GM10248 (cell line): Measurements from ENCODE around the gene SPON1.

ENCODE experiments used
- CTCF ChIA-PET: fragments of 300-600 bp; sonication (Branson Sonifier 250); formaldehyde crosslinking; extraction: SDS; loops from one replicate; lab custom pipeline; 2021; ENCODE audit warnings: antibody characterized with exemption; lab: Yijun Ruan, JAX
- POLR2A ChIA-PET: fragments of 350-650 bp; sonication (Branson Sonifier 250); formaldehyde crosslinking; extraction: SDS; loops from one replicate; lab custom pipeline; 2020; ENCODE audit warnings: antibody characterized with exemption; lab: Yijun Ruan, JAX
- DNase-seq: peaks from one replicate; pipeline ENCODE4 v3.0.0; 2012; ENCODE audit errors: extremely low spot score
- TF ChIP-seq, protein P1 (sequence below): IDR thresholded peaks from 2 replicates; pipeline ENCODE4 v1.5.1; 2012; ENCODE audit warnings: mild to moderate bottlenecking, low read depth; ENCODE audit errors: extremely low read depth, missing control alignments, control extremely low read depth

The SPON1 gene

GRCh38 chr11:14261066-14261465 is 298.5 kb downstream of the SPON1 start:
- ChIA-PET CTCF (interaction anchor here (1.1 to 1.2 kb wide), 2 partner anchors 11 to 47 kb away, joined by 4 to 5 read pairs; no protein-coding TSS in a partner anchor), POLR2A (no interaction called here)
- no peak for DNase-seq
- TF ChIP-seq, protein P1, sequence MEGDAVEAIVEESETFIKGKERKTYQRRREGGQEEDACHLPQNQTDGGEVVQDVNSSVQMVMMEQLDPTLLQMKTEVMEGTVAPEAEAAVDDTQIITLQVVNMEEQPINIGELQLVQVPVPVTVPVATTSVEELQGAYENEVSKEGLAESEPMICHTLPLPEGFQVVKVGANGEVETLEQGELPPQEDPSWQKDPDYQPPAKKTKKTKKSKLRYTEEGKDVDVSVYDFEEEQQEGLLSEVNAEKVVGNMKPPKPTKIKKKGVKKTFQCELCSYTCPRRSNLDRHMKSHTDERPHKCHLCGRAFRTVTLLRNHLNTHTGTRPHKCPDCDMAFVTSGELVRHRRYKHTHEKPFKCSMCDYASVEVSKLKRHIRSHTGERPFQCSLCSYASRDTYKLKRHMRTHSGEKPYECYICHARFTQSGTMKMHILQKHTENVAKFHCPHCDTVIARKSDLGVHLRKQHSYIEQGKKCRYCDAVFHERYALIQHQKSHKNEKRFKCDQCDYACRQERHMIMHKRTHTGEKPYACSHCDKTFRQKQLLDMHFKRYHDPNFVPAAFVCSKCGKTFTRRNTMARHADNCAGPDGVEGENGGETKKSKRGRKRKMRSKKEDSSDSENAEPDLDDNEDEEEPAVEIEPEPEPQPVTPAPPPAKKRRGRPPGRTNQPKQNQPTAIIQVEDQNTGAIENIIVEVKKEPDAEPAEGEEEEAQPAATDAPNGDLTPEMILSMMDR, result no peak

- ChIA-PET CTCF (interaction anchor here (1.0 kb wide), 1 partner anchor 11 kb away, joined by 3 read pairs; no protein-coding TSS in a partner anchor), POLR2A (no interaction called here)
- TF ChIP-seq, protein P1, result no peak
- DNase-seq, result no peak
These were observed 299.8 kb downstream of the SPON1 start for GRCh38 chr11:14262271-14262846.

GRCh38 chr11:14264966-14265365 is 302.4 kb downstream of the SPON1 start:
- ChIA-PET POLR2A (no interaction called here), CTCF (no interaction called here)
- TF ChIP-seq, protein P1, result no peak
- DNase-seq, result no peak

GRCh38 chr11:14266622-14267021 is 304.1 kb downstream of the SPON1 start:
- no peak for DNase-seq
- ChIA-PET POLR2A (no interaction called here), CTCF (interaction anchor here (1.4 kb wide), 1 partner anchor 17 kb away, joined by 4 read pairs; no protein-coding TSS in a partner anchor)
- TF ChIP-seq, protein P1, result no peak

GRCh38 chr11:14267861-14268635 is 305.5 kb downstream of the SPON1 start:
- ChIA-PET CTCF (no interaction called here), POLR2A (no interaction called here)
- TF ChIP-seq, protein P1, result no peak
- DNase-seq, result no peak

GRCh38 chr11:14269692-14270573 is 307.4 kb downstream of the SPON1 start:
- no peak for DNase-seq
- TF ChIP-seq, protein P1, result no peak
- POLR2A ChIA-PET, result no interaction called here
- CTCF ChIA-PET, result interaction anchor here (0.6 kb wide), 1 partner anchor 20 kb away, joined by 3 read pairs; no protein-coding TSS in a partner anchor
